ENCODE data around the gene BICC1. TPM values are rescaled to one million over a fixed set of nuclear protein-coding genes. Genes with fewer than 3 reads are reported as not detected.

Gene BICC1
- total and polyA plus RNA-seq, 2 donors: 5.7 to 45.3 TPM

DNA sequence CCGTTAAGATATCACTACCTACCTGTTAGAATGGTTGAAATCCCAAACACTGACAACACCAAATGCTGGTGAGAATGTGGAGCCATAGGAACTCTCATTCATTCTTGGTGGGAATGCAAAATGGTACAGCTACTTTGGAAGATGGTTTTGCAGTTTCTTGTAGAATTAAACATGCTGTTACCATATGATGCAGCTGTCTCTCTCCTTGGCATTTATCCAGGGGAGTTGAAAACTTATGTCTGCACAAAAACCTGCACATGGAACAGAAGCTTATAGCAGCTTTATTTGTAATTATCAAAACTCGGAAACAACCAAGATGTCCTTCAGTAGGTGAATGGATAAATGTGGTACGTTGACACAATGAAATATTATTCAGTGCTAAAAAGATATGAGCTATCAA, 199.5 kb downstream of the BICC1 start:
- DNase-seq (ENCODE audit: extremely low spot score): no peak
- 77% methylated on average over 3 of the region's 3 CpGs for WGBS
- H3K4me3 ChIP-seq (ENCODE audit: low read depth, low read length): no peak overlapping the region
- H3K4me1 ChIP-seq (ENCODE audit: insufficient read depth): no peaks in the 10 kb centered on the region
- H3K36me3 ChIP-seq (ENCODE audit: insufficient read depth): no peaks in the 10 kb centered on the region
- no peak overlapping the region for H3K27ac ChIP-seq (ENCODE audit: low read depth)

DNA sequence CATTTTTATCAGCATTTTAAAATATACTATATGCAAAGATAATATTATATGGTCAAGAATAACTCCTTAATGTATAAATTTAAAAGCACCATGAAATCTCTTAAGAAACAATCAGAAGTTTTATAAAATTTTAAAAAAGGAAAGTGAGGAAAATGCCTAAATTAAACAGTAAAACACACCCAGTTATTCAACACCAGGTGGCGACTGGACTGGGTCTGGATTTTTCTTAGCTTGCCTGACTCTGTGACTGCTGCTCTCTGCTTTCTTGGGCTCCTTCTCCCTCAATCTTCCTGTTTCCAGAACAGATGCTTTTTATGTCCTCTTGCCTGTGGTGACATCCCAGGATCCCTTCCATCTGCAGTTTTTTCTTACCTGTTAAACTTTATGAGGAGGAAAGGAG, 200.3 kb downstream of the BICC1 start:
- 81% methylated on average over 1 of the region's 1 CpG for WGBS
- no peaks in the 10 kb centered on the region for H3K4me1 ChIP-seq (ENCODE audit: insufficient read depth)
- H3K4me3 ChIP-seq (ENCODE audit: low read depth, low read length): no peak overlapping the region
- no peak for DNase-seq (ENCODE audit: extremely low spot score)
- H3K27ac ChIP-seq (ENCODE audit: low read depth): no peak overlapping the region
- no peaks in the 10 kb centered on the region for H3K36me3 ChIP-seq (ENCODE audit: insufficient read depth)

DNA sequence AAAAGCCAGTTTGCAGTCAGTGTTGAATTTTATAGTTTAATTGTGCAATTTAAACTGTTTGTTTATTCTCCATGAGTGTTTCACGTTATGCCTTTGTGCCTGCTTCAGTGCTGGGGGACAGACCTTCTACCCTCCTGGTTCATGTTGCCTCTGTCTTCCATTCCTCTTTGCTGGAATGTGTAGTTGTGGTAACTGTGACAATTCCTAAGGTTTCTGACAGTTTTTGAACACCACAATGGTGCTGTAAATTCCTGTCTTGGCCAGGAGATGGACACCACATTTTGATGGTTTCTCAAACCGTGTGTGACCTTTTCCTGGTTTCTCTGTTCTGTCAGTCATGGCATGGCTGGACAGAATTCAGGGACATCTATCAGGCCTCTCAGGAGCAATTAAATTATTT, 201.7 kb downstream of the BICC1 start:
- WGBS: 77% methylated on average over 2 of the region's 2 CpGs
- DNase-seq (ENCODE audit: extremely low spot score): no peak

DNA sequence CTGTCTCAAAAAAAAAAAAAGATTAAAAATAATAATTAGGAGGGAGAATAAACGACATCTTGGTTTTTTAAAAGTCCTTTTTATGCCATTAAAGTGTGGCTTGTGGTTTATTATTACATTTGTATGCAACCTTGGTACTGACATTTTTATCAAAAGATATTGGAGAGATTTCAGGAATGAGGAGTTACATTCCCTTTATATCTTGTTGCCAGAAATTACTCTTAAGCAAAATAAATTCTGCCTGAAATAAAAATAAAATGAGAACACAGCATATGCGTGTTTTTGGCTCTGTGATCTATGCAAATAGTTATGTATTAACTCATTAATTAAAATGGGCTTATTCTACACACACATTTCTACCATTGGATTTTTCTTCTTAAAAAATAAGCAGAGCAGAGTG, 202.4 kb downstream of the BICC1 start:
- 56% methylated on average over 2 of the region's 2 CpGs for WGBS
- Histone ChIP-seq H3K4me1 (ENCODE audit: insufficient read depth) (no peaks in the 10 kb centered on the region), H3K27ac (ENCODE audit: low read depth) (no peak overlapping the region), H3K36me3 (ENCODE audit: insufficient read depth) (no peaks in the 10 kb centered on the region), H3K4me3 (ENCODE audit: low read depth, low read length) (no peak overlapping the region)
- no peak for DNase-seq (ENCODE audit: extremely low spot score)

More for the DNA sequence above, 201.7 kb downstream of the BICC1 start:
- no peak overlapping the region for H3K27ac ChIP-seq (ENCODE audit: low read depth)
- no peaks in the 10 kb centered on the region for H3K36me3 ChIP-seq (ENCODE audit: insufficient read depth)
- no peak overlapping the region for H3K4me3 ChIP-seq (ENCODE audit: low read depth, low read length)
- H3K4me1 ChIP-seq (ENCODE audit: insufficient read depth): no peaks in the 10 kb centered on the region

DNA sequence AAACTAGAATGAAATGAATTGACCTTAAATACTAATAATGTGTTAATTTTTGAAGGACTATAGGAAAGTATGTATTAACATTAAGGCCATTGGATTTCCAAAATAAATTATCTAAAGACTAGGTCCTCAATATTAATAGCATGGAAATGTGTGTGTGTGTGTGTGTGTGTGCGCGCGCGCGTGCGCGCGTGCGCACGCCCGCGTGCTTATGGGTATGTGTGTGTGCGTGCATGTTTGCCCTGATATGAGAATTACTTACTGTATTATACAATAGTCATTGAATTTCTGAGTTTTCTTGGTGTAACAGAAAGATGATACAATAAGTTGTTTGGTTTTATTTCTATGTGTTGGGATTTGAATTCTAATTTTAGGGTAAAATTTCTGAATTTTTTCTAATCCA, 205.9 kb downstream of the BICC1 start:
- no peak overlapping the region for H3K27ac ChIP-seq (ENCODE audit: low read depth)
- H3K36me3 ChIP-seq (ENCODE audit: insufficient read depth): no peaks in the 10 kb centered on the region
- no peaks in the 10 kb centered on the region for H3K4me1 ChIP-seq (ENCODE audit: insufficient read depth)
- H3K4me3 ChIP-seq (ENCODE audit: low read depth, low read length): no peak overlapping the region
- 65% methylated on average over 13 of the region's 13 CpGs for WGBS
- DNase-seq (ENCODE audit: extremely low spot score): no peak

DNA sequence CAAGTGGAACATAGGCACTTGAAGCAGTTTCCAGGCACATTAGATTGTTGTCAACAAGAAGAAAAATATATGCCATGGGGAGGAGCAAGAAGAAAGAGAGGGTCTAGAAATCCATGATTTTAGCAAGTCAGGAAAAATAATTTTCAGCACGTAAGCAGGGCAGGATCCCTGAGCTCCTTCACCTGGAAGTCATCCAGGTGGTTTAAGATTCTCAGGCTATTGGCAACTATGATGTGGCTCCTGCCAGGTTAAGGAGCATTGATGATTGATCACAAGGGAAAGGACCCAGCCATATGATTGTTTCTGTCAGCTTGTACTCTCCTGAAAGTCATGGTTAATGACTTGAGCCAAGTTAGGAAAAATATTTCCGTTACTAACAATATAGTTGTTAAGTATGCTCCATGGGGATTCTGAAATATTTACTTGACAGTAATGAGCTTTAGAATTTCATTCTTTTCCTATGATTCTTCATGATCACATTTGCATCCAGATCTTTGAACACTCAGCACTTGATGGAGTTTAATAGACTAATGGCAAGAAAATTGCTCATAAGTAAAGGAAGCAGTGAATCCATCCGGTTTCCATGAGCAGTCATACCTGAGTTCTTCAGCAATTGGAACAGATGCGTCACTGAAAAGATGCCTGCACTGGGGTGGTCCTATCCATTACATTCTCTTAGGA, 209.1 kb downstream of the BICC1 start:
- no peak for DNase-seq (ENCODE audit: extremely low spot score)
- Histone ChIP-seq H3K36me3 (ENCODE audit: insufficient read depth) (no peaks in the 10 kb centered on the region), H3K4me3 (ENCODE audit: low read depth, low read length) (no peak overlapping the region), H3K4me1 (ENCODE audit: insufficient read depth) (no peaks in the 10 kb centered on the region), H3K27ac (ENCODE audit: low read depth) (no peak overlapping the region)
- WGBS: 82% methylated on average over 4 of the region's 4 CpGs

DNA sequence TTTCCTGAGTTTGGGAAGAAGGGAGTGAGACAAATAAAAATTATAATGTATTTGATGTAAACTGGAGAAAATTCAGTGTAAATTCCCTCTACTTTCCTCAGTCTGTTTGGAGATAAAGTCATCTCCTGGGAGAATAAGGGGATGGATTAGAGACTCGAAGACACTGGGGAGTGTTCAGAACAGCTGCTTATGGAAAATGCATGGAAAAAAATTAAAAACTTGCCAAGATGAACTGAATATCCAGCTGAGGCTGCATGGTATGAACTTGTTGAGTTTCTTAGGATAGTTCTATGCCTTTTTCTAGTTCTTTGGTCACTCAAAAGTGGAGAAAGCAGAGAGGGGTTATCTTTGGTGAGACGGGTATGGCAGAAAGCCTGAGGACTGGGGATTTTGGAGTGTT, 210.5 kb downstream of the BICC1 start:
- no peak for DNase-seq (ENCODE audit: extremely low spot score)
- Histone ChIP-seq H3K36me3 (ENCODE audit: insufficient read depth) (no peaks in the 10 kb centered on the region), H3K27ac (ENCODE audit: low read depth) (no peak overlapping the region), H3K4me3 (ENCODE audit: low read depth, low read length) (no peak overlapping the region), H3K4me1 (ENCODE audit: insufficient read depth) (no peaks in the 10 kb centered on the region)
- 56% methylated on average over 2 of the region's 2 CpGs for WGBS

DNA sequence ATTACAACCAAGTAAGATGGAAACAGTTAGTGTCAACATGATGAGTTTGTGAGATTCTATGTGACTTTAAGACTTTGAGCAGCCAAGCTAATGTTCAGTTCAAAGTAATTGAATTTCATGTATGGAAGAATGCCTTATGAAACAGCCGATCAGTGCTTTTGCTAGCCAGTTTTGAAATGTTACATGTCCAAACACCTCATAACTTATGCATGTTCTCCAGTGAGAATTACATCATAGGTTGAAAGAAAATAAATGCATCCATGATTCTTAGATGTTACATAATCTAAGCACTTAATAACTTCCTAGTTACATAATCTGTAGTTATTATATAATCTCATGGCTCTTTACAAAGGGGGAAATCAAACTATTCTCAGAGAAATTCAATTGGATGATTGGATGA, 211.3 kb downstream of the BICC1 start:
- Histone ChIP-seq H3K36me3 (ENCODE audit: insufficient read depth) (no peaks in the 10 kb centered on the region), H3K4me1 (ENCODE audit: insufficient read depth) (no peaks in the 10 kb centered on the region), H3K27ac (ENCODE audit: low read depth) (no peak overlapping the region), H3K4me3 (ENCODE audit: low read depth, low read length) (no peak overlapping the region)
- no peak for DNase-seq (ENCODE audit: extremely low spot score)
- 67% methylated on average over 1 of the region's 1 CpG for WGBS

DNA sequence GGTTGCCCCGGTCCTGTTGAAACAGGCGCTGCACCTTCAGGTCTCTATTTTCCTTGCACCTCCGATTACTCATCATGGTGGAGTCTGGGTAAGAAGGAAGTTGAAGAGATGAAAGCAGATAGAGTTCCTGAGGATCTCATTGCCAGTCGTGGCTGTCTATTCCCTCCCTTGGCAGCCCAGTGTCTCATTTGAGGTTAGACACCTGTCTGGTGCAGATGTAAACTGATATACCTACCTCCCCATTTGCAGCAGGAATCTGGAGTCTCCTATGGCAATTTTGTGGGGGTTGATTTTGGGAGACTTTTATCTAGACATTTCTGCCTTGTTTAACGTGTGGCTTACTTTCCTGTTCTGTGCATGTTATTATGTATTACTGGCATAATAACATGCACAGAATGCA, 212.1 kb downstream of the BICC1 start:
- Histone ChIP-seq H3K27ac (ENCODE audit: low read depth) (no peak overlapping the region), H3K4me1 (ENCODE audit: insufficient read depth) (no peaks in the 10 kb centered on the region), H3K36me3 (ENCODE audit: insufficient read depth) (no peaks in the 10 kb centered on the region), H3K4me3 (ENCODE audit: low read depth, low read length) (no peak overlapping the region)
- WGBS: 91% methylated on average over 5 of the region's 5 CpGs
- DNase-seq (ENCODE audit: extremely low spot score): no peak

DNA sequence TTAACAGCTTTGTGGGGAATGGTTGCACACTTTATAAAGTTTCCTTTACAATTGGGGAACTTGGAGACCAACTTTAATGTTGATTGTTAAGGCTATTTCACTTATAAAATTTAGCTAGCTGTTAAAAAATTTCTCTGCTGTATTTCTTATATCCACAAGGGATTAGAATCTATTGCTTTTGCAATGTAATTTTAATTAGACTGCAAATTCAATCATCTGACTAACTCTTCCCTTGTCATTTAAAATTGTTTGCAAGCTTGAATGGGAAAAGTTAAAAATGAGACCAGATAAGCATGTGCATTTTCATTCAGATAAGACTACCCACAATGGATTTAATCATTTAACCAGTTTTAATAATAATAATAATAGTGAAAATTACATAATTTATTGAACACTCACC, 213.2 kb downstream of the BICC1 start:
- H3K27ac ChIP-seq (ENCODE audit: low read depth): no peak overlapping the region
- H3K36me3 ChIP-seq (ENCODE audit: insufficient read depth): no peaks in the 10 kb centered on the region
- H3K4me1 ChIP-seq (ENCODE audit: insufficient read depth): no peaks in the 10 kb centered on the region
- H3K4me3 ChIP-seq (ENCODE audit: low read depth, low read length): no peak overlapping the region
- no peak for DNase-seq (ENCODE audit: extremely low spot score)

DNA sequence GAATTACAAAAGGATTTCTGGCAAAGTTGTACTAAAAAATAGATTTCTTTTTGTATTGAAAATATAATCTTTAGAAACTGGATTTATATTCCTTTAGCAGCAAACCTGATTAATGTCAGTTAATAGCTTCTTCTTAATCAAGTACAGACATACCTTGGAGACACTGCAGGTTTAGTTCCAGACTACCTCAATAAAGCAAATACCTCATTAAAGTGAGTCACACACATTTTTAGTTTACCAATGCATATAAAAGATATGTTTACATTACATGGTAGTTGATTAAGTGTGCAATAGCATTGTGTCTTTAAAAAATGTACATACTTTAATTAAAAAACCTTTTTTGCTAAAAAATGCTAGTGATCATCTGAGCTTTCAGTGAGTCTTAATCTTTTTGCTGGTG, 215.0 kb downstream of the BICC1 start:
- no peaks in the 10 kb centered on the region for H3K4me1 ChIP-seq (ENCODE audit: insufficient read depth)
- H3K27ac ChIP-seq (ENCODE audit: low read depth): no peak overlapping the region
- no peak for DNase-seq (ENCODE audit: extremely low spot score)
- no peaks in the 10 kb centered on the region for H3K36me3 ChIP-seq (ENCODE audit: insufficient read depth)
- no peak overlapping the region for H3K4me3 ChIP-seq (ENCODE audit: low read depth, low read length)

DNA sequence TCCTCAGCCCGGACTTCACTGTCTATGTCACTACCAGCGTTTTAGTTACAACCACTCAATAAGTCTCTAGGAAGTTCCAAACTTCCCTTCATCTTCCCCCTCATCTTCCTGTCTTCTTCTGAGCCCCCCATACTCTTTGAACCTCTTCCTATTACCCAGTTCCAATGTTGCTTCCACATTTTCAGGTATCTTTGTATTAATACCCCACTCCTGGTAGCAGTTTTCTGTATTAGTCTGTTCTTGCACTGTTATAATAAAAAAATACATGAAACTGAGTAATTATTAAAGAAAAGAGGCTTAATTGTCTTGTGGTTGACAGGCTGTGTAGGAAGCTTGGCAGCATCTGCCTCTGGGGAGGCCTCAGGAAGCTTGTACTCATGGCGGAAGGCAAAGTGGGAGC, 218.6 kb downstream of the BICC1 start:
- Histone ChIP-seq H3K4me3 (ENCODE audit: low read depth, low read length) (no peak overlapping the region), H3K27ac (ENCODE audit: low read depth) (no peak overlapping the region), H3K4me1 (ENCODE audit: insufficient read depth) (no peaks in the 10 kb centered on the region), H3K36me3 (ENCODE audit: insufficient read depth) (no peaks in the 10 kb centered on the region)
- 97% methylated on average over 3 of the region's 3 CpGs for WGBS
- no peak for DNase-seq (ENCODE audit: extremely low spot score)

DNA sequence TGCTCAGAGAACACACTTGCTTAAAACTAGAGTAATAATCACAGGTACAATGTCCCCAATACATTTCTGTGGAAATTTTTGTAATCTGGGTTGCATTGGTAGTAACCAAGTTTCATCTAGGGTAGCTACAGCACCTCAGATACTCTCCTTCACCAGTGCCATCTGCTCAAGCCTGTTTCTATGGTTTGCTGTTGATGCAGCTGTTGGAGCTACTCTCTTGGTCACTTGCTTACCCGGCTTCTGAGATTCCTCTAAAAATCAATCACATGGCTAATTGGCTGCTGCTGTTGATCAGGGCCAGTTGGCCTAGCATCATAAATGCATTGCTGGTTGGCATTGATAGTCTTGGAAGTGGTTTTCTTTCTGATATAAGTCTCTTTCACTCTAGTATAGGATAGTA, 220.8 kb downstream of the BICC1 start:
- H3K36me3 ChIP-seq (ENCODE audit: insufficient read depth): no peaks in the 10 kb centered on the region

DNA sequence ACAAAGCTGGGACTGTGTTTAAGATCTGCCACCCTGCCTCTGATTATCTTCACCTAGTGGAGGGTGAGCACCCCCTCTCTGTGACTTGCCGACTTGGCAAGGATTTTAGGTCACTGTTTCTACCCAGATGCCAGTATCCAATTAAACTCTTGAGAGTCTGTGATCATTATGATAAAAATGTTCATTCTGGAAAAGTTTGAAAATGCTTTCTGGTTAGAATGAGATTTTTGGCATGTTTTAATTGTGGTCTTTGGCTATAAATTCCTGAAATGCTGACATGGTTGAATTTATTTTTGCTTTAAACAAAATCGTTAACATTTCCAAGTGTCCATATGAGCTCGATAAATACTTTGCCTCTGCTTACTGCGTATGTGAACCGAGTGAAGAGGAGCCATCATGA, 221.4 kb downstream of the BICC1 start:
- H3K36me3 ChIP-seq (ENCODE audit: insufficient read depth): no peaks in the 10 kb centered on the region
- no peaks in the 10 kb centered on the region for H3K4me1 ChIP-seq (ENCODE audit: insufficient read depth)
- H3K4me3 ChIP-seq (ENCODE audit: low read depth, low read length): no peak overlapping the region
- DNase-seq (ENCODE audit: extremely low spot score): no peak
- whole genome bisulfite sequencing: 57% methylated on average over 5 of the region's 5 CpGs
- no peak overlapping the region for H3K27ac ChIP-seq (ENCODE audit: low read depth)

More for the DNA sequence above, 220.8 kb downstream of the BICC1 start:
- Histone ChIP-seq H3K4me3 (ENCODE audit: low read depth, low read length) (no peak overlapping the region), H3K4me1 (ENCODE audit: insufficient read depth) (no peaks in the 10 kb centered on the region), H3K27ac (ENCODE audit: low read depth) (no peak overlapping the region)
- no peak for DNase-seq (ENCODE audit: extremely low spot score)
- WGBS: 91% methylated on average over 1 of the region's 1 CpG

DNA sequence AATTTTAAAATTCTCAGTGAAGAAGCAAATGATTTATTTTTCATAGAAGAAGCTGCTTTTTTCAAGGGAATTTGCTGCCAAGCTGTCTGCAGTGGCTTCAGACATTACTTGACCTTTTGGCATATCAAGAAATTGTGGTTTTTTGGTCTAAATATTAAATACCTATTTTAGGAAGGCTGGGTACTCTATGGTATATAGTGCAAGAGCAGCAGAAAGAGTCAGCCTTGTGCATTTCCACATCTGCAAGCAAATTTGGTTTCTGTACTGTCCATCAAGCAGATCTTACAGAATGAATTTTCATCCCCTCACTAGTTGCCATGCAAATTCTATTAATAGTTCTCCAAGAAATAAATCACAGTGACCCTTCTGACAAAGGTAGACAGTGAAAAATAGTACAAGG, 222.0 kb downstream of the BICC1 start:
- no peak for DNase-seq (ENCODE audit: extremely low spot score)
- no peaks in the 10 kb centered on the region for H3K4me1 ChIP-seq (ENCODE audit: insufficient read depth)
- no peak overlapping the region for H3K27ac ChIP-seq (ENCODE audit: low read depth)
- no peak overlapping the region for H3K4me3 ChIP-seq (ENCODE audit: low read depth, low read length)
- no peaks in the 10 kb centered on the region for H3K36me3 ChIP-seq (ENCODE audit: insufficient read depth)

Data from urinary bladder (tissue), 4 donors.